GM21447 (cell line): Measurements from ENCODE around the gene PAPOLA.
"Not testable (repeated sequence)": the region's sequence is repeated elsewhere in the genome, so short reads cannot be mapped to it uniquely, and the experiment has no call there.

Source experiments
- ATAC-seq: cut with Tn5 transposase; IDR thresholded peaks from one replicate; pipeline ENCODE4 v1.9.1; 2021; ENCODE audit not compliant: unreplicated experiment

PAPOLA gene

DNA sequence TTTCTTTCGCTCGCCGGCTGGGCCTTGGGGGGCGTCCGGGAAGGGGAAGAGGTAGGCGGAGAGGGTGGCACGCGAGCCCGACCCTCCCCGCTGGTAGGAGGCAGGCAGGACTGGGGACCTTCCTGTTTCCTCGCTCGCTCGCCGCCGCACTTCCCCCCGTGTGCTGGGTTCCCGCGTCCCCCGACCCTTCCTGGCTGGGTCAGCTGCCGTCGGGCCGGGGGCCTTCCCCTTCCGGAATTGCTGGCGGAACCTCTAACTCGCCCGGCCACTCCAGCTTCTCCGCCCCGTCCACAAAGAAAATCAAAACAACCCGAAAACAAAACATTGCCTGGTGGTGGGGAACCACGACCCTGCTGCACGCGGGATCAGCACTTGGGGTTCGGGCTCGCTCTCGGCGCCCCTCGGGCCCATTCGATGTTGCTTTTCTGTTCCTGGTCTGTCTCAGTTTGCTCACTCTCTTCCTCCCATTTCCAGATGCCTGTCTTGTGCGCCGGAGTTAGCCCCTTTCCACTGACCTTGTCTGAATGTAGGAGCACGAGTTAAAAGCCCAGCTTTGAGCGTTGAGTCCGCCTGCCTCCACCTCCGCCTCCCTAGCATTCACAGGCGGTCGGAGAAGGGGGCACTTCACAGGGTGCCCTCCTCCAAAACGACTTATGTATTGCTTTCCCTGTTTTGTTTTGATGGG lies 581 bp downstream of the PAPOLA start:
- ATAC-seq = peak; percentile 41

- ATAC-seq = no peak
Observed at GRCh38 chr14:96503306-96503679, 1.1 kb downstream of the PAPOLA start.

- not testable (repeated sequence) for ATAC-seq
Observed at GRCh38 chr14:96504353-96504752, 2.2 kb downstream of the PAPOLA start.

- no peak for ATAC-seq
Observed at GRCh38 chr14:96507723-96508122, 5.5 kb downstream of the PAPOLA start.

DNA sequence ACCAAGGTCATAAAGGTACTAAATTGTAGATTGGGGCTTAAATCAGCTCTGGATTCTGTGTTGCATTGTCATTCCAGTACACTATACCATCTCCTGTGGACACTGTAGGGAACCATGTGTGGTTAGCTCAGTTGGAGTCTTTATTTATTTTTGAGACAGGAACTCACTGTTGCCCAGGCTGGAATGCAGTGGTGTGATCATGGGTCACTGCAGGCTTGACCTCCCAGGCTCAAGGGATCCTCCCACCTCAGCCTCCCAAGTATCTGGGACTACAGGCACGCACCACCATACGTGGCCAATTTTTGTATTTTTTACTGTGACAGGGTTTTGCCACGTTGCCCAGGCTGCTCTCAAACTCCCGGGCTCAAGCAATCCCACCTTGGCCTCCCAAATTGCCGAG lies 6.7 kb downstream of the PAPOLA start:
- no peak for ATAC-seq

DNA sequence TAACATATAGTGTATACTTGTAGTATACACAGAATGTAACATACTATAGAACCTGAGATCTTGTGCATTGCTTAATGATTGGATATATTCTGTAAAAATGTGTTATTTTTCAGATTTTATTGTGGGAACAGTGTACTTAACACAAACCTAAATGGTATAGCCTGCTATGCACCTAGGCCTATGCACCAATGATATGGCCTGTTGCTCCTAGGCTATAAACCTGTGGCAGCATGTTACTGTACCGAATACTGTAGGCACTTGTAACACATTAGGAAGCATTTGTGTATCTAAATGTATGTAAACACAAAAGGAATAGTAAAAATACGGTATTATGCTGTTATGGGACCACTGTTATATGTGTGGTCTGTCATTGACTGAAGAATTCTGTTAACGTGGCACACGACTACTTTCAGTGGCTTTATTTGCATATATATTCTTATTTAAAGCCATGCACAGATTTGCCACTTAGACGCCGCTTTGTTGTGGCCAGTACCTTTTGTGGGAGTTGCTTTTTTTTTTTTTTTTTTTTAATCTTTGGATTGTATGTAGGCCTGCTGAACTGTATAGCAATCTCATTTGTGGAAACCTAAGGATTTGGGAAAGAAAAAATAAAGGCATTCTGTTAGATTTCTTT lies 7.4 kb downstream of the PAPOLA start:
- no peak for ATAC-seq

DNA sequence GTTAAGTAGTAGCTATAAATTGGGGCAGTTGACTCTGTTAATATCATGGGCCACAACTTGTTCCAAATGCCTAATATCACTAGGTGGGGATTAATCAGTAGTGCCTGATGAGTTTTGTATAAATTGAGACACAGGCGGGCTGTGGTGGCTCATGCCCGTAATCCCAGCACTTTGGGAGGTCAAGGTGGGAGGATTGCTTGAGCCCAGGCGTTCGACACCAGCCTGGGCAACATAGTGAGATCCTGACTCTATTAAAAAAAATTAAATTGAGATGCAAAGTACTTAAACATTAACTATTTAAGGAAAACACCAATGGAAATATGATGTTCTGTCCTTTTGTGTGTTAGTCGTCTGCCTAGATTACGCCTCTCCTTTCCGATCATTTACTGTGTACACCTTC lies 9.0 kb downstream of the PAPOLA start:
- no peak for ATAC-seq

GRCh38 chr14:96511667-96512066 lies 9.5 kb downstream of the PAPOLA start:
- ATAC-seq = no peak

DNA sequence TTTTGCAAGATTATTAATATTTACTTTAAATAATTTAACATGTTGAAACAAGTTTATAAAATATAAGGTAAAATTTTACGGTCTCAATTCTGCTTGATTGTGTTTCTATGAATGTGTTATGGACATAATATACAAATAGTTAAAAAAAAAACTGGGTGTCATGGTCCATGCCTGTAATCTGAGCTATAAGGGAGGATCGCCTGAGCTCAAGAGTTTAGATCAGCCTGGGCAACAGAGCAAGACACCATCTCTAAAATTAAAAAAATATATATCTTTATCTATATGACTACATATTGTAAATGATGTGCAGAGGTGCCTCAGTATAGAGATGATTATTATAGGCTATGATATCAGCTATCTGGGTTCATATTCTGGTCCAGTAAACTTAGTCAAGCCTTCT lies 9.9 kb downstream of the PAPOLA start:
- ATAC-seq = no peak

- no peak for ATAC-seq
Observed at GRCh38 chr14:96512602-96513397, 10.6 kb downstream of the PAPOLA start.

- no peak for ATAC-seq
Observed at GRCh38 chr14:96514694-96515093, 12.5 kb downstream of the PAPOLA start.

DNA sequence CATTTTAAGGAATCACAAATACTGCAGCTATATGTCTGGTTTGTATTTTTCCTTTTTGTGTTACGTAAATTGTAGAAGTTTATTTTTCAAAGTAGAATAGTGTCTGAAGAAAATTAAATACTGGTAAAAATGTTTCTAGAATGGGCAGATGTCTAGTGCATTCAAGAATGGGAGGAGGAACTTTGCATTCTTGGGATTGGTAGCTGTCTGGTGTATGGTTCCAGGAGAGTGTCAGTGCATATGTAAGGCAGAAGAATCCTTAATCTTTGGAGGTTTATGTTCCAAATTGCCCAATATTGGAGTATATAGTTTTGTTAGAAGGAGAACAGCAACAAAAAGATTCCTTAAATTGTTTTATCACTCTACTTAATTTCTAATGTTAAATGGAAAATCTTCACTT lies 13.5 kb downstream of the PAPOLA start:
- no peak for ATAC-seq

- ATAC-seq = no peak
Observed at GRCh38 chr14:96516351-96516750, 14.2 kb downstream of the PAPOLA start.

DNA sequence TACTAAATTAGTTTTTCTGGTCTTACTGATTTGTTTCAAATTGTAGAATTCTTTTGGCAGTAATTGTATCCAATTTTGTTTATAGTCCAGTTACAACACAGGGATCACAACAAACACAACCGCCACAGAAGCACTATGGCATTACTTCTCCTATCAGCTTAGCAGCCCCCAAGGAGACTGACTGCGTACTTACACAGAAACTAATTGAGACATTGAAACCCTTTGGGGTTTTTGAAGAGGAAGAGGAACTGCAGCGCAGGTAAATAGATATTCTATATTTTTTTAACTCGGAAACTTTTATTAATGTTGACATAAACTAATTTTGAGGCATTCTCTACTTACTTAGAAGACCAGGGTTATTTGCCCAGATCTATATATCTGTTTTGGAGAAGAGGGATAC lies 17.8 kb downstream of the PAPOLA start:
- peak; percentile 71 for ATAC-seq

GRCh38 chr14:96525452-96525851 lies 23.3 kb downstream of the PAPOLA start:
- no peak for ATAC-seq

DNA sequence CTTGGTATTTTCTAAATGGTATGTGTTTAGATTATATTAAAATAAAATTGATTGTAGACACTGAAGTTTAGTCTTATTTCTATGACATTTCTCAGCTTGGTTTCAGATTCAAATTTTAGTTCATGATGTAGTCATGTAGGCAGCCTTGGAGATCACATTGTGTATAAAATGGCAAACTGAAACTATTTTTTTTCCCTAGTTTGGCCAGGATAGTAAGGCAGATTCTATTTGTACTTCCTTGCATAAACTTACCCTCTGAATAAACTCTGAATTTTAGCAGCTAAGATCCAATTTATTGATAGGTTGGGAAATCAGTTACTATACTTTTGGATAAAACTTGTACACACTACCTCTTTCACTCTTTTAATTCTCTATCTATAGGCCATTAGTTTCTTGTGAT lies 30.4 kb downstream of the PAPOLA start:
- ATAC-seq = no peak

DNA sequence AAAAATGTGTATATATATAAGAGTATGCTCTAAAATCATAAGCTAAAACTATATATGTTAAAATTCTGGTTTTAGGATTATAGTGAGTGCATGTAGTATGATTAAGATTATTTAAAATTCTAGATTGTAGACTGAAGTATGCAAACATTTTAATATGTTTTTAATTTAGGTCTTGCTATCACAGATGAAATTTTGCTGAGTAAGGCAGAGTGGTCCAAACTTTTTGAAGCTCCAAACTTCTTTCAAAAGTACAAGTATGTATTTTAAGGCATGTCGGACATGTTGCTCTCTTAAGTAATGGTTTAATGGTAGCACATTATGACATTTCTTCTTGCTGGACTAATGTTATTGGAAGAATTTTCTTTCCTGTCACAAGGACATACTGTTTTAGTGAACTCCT lies 34.6 kb downstream of the PAPOLA start:
- no peak for ATAC-seq

DNA sequence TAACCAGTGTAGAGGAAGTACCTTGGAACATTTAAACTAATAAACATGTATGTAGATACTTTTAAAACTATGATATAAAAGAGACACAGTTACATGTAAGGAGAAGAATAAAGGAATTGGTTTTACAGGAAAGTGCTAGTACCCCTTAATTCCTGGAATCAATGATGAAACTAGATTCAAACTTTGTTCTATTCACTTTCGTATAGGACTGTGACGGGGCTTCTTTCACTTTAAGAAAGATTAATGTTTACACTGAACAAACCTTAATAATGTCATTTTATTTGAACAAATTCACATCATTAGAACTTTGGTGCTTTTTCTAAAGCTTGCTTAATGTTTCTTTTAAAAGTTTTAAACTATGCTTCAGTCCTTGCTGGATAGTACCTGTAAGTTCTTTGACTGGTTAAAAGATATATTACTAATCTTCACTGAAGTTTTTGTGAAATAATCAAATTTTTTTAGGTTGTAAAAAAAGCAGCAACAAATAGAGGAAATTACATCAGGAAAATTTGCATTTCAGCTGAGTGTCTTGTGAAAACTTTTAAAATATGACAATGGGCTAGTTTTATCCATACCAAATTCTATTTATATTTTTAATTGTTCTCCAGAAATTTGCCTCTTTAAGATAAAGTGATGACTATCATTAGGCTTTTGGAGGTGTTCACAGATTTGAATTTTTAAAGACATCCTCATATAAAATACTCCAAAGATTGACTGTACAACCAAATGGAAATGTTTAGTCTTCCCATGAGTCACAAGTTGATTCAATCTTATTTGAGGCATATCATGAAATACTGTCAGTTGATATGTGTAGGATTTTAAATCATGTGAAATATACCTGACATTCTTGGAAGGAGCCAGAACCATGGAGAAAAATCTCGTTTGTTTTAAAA lies 36.2 kb downstream of the PAPOLA start:
- ATAC-seq = no peak

DNA sequence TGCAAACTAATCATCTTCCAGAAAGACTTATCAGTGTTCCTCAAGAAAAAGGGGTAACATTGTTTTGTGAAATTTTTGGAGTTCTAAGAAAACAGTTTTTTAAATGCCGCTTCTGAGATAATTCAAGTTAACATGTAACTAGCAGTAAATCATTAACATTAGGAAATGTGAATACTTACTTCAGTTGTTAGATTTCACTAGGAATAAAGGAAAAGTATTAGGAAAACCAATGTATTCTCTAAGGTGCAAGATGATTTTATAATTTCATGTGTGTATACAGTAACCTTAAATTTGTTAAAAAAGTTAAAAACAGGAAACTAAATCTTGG lies 36.8 kb downstream of the PAPOLA start:
- no peak for ATAC-seq

- ATAC-seq = no peak
Observed at GRCh38 chr14:96554315-96554910, 52.2 kb downstream of the PAPOLA start.

GRCh38 chr14:96559571-96559970 lies 57.4 kb downstream of the PAPOLA start:
- ATAC-seq = no peak
